ENCODE measurements around the gene CFB. TPM values are rescaled to one million over a fixed set of nuclear protein-coding genes. Genes with fewer than 3 reads are reported as not detected.

The CFB gene
- total and polyA plus RNA-seq, 2 of the 13 experiments (the other 11 are each of a cell fraction or from before 2014, with no cell fraction given): 171 to 513 TPM

DNA sequence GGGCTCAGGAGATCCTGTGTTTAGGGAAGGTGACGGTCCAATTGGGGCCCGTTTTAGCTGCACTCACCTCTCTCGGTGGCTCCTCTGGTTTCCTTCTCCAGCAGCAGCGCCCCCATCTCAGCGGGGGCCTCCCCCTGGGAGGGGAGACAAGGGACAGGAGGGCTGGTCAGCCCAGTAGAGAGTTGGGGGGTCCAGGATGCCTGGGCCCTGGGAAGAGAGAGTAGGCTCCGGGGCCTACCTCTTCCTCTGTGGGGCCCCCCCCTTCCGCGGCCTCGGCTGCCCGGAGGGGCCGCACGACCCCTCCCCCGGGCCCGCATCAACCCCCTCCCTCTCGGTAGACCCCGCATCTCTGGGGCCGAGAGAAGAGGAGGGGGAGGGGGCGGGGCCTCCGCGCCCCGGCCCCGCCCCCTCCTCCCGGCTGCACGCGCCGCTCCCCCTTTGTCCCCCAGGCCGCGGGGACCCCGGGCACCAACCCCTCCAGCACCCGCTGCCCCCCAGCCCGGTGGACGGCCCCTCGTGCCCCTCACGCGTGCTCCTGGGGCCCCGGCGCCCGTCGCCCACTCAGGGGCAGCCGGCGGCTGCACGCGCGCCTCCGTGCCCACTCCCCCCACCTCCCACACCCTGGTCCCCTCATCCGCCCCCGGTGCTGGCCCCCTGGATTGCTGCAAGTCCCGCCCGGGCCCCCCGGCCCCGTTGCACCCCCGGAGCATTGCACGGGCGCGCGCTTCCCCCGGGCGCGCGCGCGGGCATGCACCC lies 48.9 kb upstream of the CFB start (continued):
- TF ChIP-seq, protein P1, sequence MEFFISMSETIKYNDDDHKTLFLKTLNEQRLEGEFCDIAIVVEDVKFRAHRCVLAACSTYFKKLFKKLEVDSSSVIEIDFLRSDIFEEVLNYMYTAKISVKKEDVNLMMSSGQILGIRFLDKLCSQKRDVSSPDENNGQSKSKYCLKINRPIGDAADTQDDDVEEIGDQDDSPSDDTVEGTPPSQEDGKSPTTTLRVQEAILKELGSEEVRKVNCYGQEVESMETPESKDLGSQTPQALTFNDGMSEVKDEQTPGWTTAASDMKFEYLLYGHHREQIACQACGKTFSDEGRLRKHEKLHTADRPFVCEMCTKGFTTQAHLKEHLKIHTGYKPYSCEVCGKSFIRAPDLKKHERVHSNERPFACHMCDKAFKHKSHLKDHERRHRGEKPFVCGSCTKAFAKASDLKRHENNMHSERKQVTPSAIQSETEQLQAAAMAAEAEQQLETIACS (CRISPR knock-in tag; IDR thresholded peaks at IDR 0.05): peak; percentile 79; the same call in 1 of the 2 replicates
- TF ChIP-seq ATAD3A (CRISPR knock-in tag; IDR thresholded peaks at IDR 0.05) (no peak), FOXM1 (CRISPR knock-in tag; IDR thresholded peaks at IDR 0.05) (no peak), ZMYM2 (CRISPR knock-in tag; IDR thresholded peaks at IDR 0.05) (no peak), KDM5A (IDR thresholded peaks at IDR 0.05; ENCODE audit: borderline replicate concordance, low read length) (no peak), KDM5B (CRISPR knock-in tag; IDR thresholded peaks at IDR 0.05; ENCODE audit: borderline replicate concordance) (peak; percentile 70; the same call in 1 of the 2 replicates), HNRNPK (IDR thresholded peaks at IDR 0.05; ENCODE audit: low read depth, low read length, poor library complexity, severe bottlenecking) (peak; percentile 89), MED8 (CRISPR knock-in tag; IDR thresholded peaks at IDR 0.05; ENCODE audit: insufficient replicate concordance) (no peak), ZNF530 (CRISPR knock-in tag; IDR thresholded peaks at IDR 0.05; ENCODE audit: low read depth) (no peak), XBP1 (CRISPR knock-in tag; IDR thresholded peaks at IDR 0.05) (no peak), ZNF260 (CRISPR knock-in tag; IDR thresholded peaks at IDR 0.05; ENCODE audit: borderline replicate concordance, low read depth) (no peak), ZNF850 (CRISPR knock-in tag; conservative IDR thresholded peaks at IDR 0.05) (no peak), ZNF674 (CRISPR knock-in tag; IDR thresholded peaks at IDR 0.05; ENCODE audit: low read depth) (no peak), EEA1 (CRISPR knock-in tag; IDR thresholded peaks at IDR 0.05; ENCODE audit: borderline replicate concordance) (peak; percentile 5; the same call in 1 of the 2 replicates), ZNF253 (CRISPR knock-in tag; IDR thresholded peaks at IDR 0.05; ENCODE audit: borderline replicate concordance) (no peak), ZNF567 (CRISPR knock-in tag; IDR thresholded peaks at IDR 0.05; ENCODE audit: borderline replicate concordance) (no peak)
- TF ChIP-seq, protein P2, sequence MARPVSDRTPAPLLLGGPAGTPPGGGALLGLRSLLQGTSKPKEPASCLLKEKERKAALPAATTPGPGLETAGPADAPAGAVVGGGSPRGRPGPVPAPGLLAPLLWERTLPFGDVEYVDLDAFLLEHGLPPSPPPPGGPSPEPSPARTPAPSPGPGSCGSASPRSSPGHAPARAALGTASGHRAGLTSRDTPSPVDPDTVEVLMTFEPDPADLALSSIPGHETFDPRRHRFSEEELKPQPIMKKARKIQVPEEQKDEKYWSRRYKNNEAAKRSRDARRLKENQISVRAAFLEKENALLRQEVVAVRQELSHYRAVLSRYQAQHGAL (CRISPR knock-in tag; IDR thresholded peaks at IDR 0.05; ENCODE audit: not compliant biosample characterization): no peak
- TF ChIP-seq, protein P3, sequence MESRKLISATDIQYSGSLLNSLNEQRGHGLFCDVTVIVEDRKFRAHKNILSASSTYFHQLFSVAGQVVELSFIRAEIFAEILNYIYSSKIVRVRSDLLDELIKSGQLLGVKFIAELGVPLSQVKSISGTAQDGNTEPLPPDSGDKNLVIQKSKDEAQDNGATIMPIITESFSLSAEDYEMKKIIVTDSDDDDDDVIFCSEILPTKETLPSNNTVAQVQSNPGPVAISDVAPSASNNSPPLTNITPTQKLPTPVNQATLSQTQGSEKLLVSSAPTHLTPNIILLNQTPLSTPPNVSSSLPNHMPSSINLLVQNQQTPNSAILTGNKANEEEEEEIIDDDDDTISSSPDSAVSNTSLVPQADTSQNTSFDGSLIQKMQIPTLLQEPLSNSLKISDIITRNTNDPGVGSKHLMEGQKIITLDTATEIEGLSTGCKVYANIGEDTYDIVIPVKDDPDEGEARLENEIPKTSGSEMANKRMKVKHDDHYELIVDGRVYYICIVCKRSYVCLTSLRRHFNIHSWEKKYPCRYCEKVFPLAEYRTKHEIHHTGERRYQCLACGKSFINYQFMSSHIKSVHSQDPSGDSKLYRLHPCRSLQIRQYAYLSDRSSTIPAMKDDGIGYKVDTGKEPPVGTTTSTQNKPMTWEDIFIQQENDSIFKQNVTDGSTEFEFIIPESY (CRISPR knock-in tag; IDR thresholded peaks at IDR 0.05): no peak
- TF ChIP-seq, protein P4, sequence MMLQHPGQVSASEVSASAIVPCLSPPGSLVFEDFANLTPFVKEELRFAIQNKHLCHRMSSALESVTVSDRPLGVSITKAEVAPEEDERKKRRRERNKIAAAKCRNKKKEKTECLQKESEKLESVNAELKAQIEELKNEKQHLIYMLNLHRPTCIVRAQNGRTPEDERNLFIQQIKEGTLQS (CRISPR knock-in tag; IDR thresholded peaks at IDR 0.05): no peak
- TF ChIP-seq, protein P5, sequence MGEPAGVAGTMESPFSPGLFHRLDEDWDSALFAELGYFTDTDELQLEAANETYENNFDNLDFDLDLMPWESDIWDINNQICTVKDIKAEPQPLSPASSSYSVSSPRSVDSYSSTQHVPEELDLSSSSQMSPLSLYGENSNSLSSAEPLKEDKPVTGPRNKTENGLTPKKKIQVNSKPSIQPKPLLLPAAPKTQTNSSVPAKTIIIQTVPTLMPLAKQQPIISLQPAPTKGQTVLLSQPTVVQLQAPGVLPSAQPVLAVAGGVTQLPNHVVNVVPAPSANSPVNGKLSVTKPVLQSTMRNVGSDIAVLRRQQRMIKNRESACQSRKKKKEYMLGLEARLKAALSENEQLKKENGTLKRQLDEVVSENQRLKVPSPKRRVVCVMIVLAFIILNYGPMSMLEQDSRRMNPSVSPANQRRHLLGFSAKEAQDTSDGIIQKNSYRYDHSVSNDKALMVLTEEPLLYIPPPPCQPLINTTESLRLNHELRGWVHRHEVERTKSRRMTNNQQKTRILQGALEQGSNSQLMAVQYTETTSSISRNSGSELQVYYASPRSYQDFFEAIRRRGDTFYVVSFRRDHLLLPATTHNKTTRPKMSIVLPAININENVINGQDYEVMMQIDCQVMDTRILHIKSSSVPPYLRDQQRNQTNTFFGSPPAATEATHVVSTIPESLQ (CRISPR knock-in tag; conservative IDR thresholded peaks at IDR 0.05): no peak
